ENCODE results near the gene RAP2A. TPM values are rescaled to one million over a fixed set of nuclear protein-coding genes. Genes with fewer than 3 reads are reported as not detected.

Gene RAP2A
- total and polyA plus RNA-seq, 4 donors, result 30.8 to 41.7 (median 33.4) TPM

- Histone ChIP-seq H3K36me3 (ENCODE audit: control insufficient read depth in 1 of 2, insufficient read depth in 2 of 2, low read length in 1 of 2) (no peaks in the 10 kb centered on the region), H3K27ac (ENCODE audit: low read depth in 1 of 2, low read length in 2 of 2) (no peak overlapping the region), H3K27me3 (ENCODE audit: control insufficient read depth in 1 of 2, insufficient read depth in 2 of 2, low read length in 1 of 2) (no peaks in the 10 kb centered on the region), H3K4me3 (ENCODE audit: low read length in 2 of 2) (no peak overlapping the region), H3K9me3 (ENCODE audit: control insufficient read depth, low read length) (no peaks in the 10 kb centered on the region), H3K4me1 (ENCODE audit: control insufficient read depth in 1 of 2, insufficient read depth in 2 of 2, low read length in 2 of 2) (no peaks in the 10 kb centered on the region)
- intact Hi-C loops (cut with DNase I), result no loop called here
- ATAC-seq (ENCODE audit: low FRiP score) (no peak), DNase-seq (no peak)
- WGBS, 2 donors, result 92 to 96% methylated on average over 2 of the region's 2 CpGs
These were observed 25.0 kb upstream of the RAP2A start for GRCh38 chr13:97408938-97409337.

GRCh38 chr13:97411984-97412383 is 22.0 kb upstream of the RAP2A start:
- no peak overlapping the region for H3K27ac ChIP-seq (ENCODE audit: low read depth in 1 of 2, low read length in 2 of 2)
- DNase-seq (no peak), ATAC-seq (ENCODE audit: low FRiP score) (no peak)
- no peaks in the 10 kb centered on the region for H3K36me3 ChIP-seq (ENCODE audit: control insufficient read depth in 1 of 2, insufficient read depth in 2 of 2, low read length in 1 of 2)
- H3K27me3 ChIP-seq (ENCODE audit: control insufficient read depth in 1 of 2, insufficient read depth in 2 of 2, low read length in 1 of 2), result no peaks in the 10 kb centered on the region
- intact Hi-C loops (cut with DNase I), result no loop called here
- no peak overlapping the region for H3K4me3 ChIP-seq (ENCODE audit: low read length in 2 of 2)
- no peaks in the 10 kb centered on the region for H3K9me3 ChIP-seq (ENCODE audit: control insufficient read depth, low read length)
- H3K4me1 ChIP-seq (ENCODE audit: control insufficient read depth in 1 of 2, insufficient read depth in 2 of 2, low read length in 2 of 2), result no peaks in the 10 kb centered on the region
- WGBS, 2 donors, result 89 to 91% methylated on average over 6 of the region's 6 CpGs

GRCh38 chr13:97413694-97414093 is 20.3 kb upstream of the RAP2A start:
- DNase-seq, result no peak
- 52 to 59% methylated on average over 1 of the region's 1 CpG for WGBS, 2 donors
- no peaks in the 10 kb centered on the region for H3K4me1 ChIP-seq (ENCODE audit: control insufficient read depth in 1 of 2, insufficient read depth in 2 of 2, low read length in 2 of 2)
- no peak overlapping the region for H3K27ac ChIP-seq (ENCODE audit: low read depth in 1 of 2, low read length in 2 of 2)
- no peak overlapping the region for H3K4me3 ChIP-seq (ENCODE audit: low read length in 2 of 2)
- no peaks in the 10 kb centered on the region for H3K9me3 ChIP-seq (ENCODE audit: control insufficient read depth, low read length)
- H3K36me3 ChIP-seq (ENCODE audit: control insufficient read depth in 1 of 2, insufficient read depth in 2 of 2, low read length in 1 of 2), result no peaks in the 10 kb centered on the region
- ATAC-seq (ENCODE audit: low FRiP score), result no peak
- intact Hi-C loops (cut with DNase I), result no loop called here
- H3K27me3 ChIP-seq (ENCODE audit: control insufficient read depth in 1 of 2, insufficient read depth in 2 of 2, low read length in 1 of 2), result no peaks in the 10 kb centered on the region

- no peaks in the 10 kb centered on the region for H3K9me3 ChIP-seq (ENCODE audit: control insufficient read depth, low read length)
These were observed 19.6 kb upstream of the RAP2A start for GRCh38 chr13:97414392-97414791.

GRCh38 chr13:97417698-97418097 is 16.3 kb upstream of the RAP2A start:
- 39 to 48% methylated on average over 5 of the region's 5 CpGs for WGBS, 2 donors
- Histone ChIP-seq H3K27ac (ENCODE audit: low read depth in 1 of 2, low read length in 2 of 2) (no peak overlapping the region), H3K9me3 (ENCODE audit: control insufficient read depth, low read length) (no peaks in the 10 kb centered on the region), H3K27me3 (ENCODE audit: control insufficient read depth in 1 of 2, insufficient read depth in 2 of 2, low read length in 1 of 2) (no peaks in the 10 kb centered on the region), H3K36me3 (ENCODE audit: control insufficient read depth in 1 of 2, insufficient read depth in 2 of 2, low read length in 1 of 2) (no peaks in the 10 kb centered on the region), H3K4me3 (ENCODE audit: low read length in 2 of 2) (no peak overlapping the region), H3K4me1 (ENCODE audit: control insufficient read depth in 1 of 2, insufficient read depth in 2 of 2, low read length in 2 of 2) (no peaks in the 10 kb centered on the region)
- intact Hi-C loops (cut with DNase I), result no loop called here
- ATAC-seq (ENCODE audit: low FRiP score) (no peak), DNase-seq (no peak)

More at GRCh38 chr13:97414392-97414791, 19.6 kb upstream of the RAP2A start:
- Histone ChIP-seq H3K27me3 (ENCODE audit: control insufficient read depth in 1 of 2, insufficient read depth in 2 of 2, low read length in 1 of 2) (no peaks in the 10 kb centered on the region), H3K36me3 (ENCODE audit: control insufficient read depth in 1 of 2, insufficient read depth in 2 of 2, low read length in 1 of 2) (no peaks in the 10 kb centered on the region), H3K4me1 (ENCODE audit: control insufficient read depth in 1 of 2, insufficient read depth in 2 of 2, low read length in 2 of 2) (no peaks in the 10 kb centered on the region), H3K4me3 (ENCODE audit: low read length in 2 of 2) (no peak overlapping the region), H3K27ac (ENCODE audit: low read depth in 1 of 2, low read length in 2 of 2) (no peak overlapping the region)
- no peak for ATAC-seq (ENCODE audit: low FRiP score)
- intact Hi-C loops (cut with DNase I), result no loop called here
- 72 to 73% methylated on average over 4 of the region's 4 CpGs for WGBS, 2 donors
- no peak for DNase-seq

- no peak for ATAC-seq (ENCODE audit: low FRiP score)
- H3K4me1 ChIP-seq (ENCODE audit: control insufficient read depth in 1 of 2, insufficient read depth in 2 of 2, low read length in 2 of 2), result no peaks in the 10 kb centered on the region
- peak overlapping the region in 1 of 2 donors; percentile 57 for H3K27ac ChIP-seq (ENCODE audit: low read depth in 1 of 2, low read length in 2 of 2)
- H3K4me3 ChIP-seq (ENCODE audit: low read length in 2 of 2), result no peak overlapping the region
- H3K9me3 ChIP-seq (ENCODE audit: control insufficient read depth, low read length), result no peaks in the 10 kb centered on the region
- H3K36me3 ChIP-seq (ENCODE audit: control insufficient read depth in 1 of 2, insufficient read depth in 2 of 2, low read length in 1 of 2), result no peaks in the 10 kb centered on the region
- no peak for DNase-seq
- H3K27me3 ChIP-seq (ENCODE audit: control insufficient read depth in 1 of 2, insufficient read depth in 2 of 2, low read length in 1 of 2), result no peaks in the 10 kb centered on the region
- WGBS, 2 donors, result 11 to 17% methylated on average over 8 of the region's 8 CpGs
- intact Hi-C loops (cut with DNase I), result loop anchor here in 1 of 2 donors (10.0 kb wide), 1 partner anchor 208 kb away; no protein-coding TSS in a partner anchor
These were observed 11.6 kb upstream of the RAP2A start for GRCh38 chr13:97422118-97423054.

GRCh38 chr13:97423300-97424045 is 10.5 kb upstream of the RAP2A start:
- 54 to 55% methylated on average over 8 of the region's 8 CpGs for WGBS, 2 donors
- Histone ChIP-seq H3K27me3 (ENCODE audit: control insufficient read depth in 1 of 2, insufficient read depth in 2 of 2, low read length in 1 of 2) (no peaks in the 10 kb centered on the region), H3K4me1 (ENCODE audit: control insufficient read depth in 1 of 2, insufficient read depth in 2 of 2, low read length in 2 of 2) (no peaks in the 10 kb centered on the region), H3K36me3 (ENCODE audit: control insufficient read depth in 1 of 2, insufficient read depth in 2 of 2, low read length in 1 of 2) (no peaks in the 10 kb centered on the region), H3K9me3 (ENCODE audit: control insufficient read depth, low read length) (no peaks in the 10 kb centered on the region), H3K27ac (ENCODE audit: low read depth in 1 of 2, low read length in 2 of 2) (no peak overlapping the region), H3K4me3 (ENCODE audit: low read length in 2 of 2) (no peak overlapping the region)
- no peak for ATAC-seq (ENCODE audit: low FRiP score)
- intact Hi-C loops (cut with DNase I), result loop anchor here in 1 of 2 donors (10.0 kb wide), 1 partner anchor 209 kb away; no protein-coding TSS in a partner anchor
- no peak for DNase-seq

- WGBS, 2 donors, result 83 to 93% methylated on average over 2 of the region's 2 CpGs
- DNase-seq (no peak), ATAC-seq (ENCODE audit: low FRiP score) (no peak)
- intact Hi-C loops (cut with DNase I), result loop anchor here in 1 of 2 donors (10.0 kb wide), 1 partner anchor 211 kb away; no protein-coding TSS in a partner anchor
- no peaks in the 10 kb centered on the region for H3K4me1 ChIP-seq (ENCODE audit: control insufficient read depth in 1 of 2, insufficient read depth in 2 of 2, low read length in 2 of 2)
- no peaks in the 10 kb centered on the region for H3K36me3 ChIP-seq (ENCODE audit: control insufficient read depth in 1 of 2, insufficient read depth in 2 of 2, low read length in 1 of 2)
- H3K4me3 ChIP-seq (ENCODE audit: low read length in 2 of 2), result no peak overlapping the region
- H3K27ac ChIP-seq (ENCODE audit: low read depth in 1 of 2, low read length in 2 of 2), result no peak overlapping the region
- H3K9me3 ChIP-seq (ENCODE audit: control insufficient read depth, low read length), result no peaks in the 10 kb centered on the region
- H3K27me3 ChIP-seq (ENCODE audit: control insufficient read depth in 1 of 2, insufficient read depth in 2 of 2, low read length in 1 of 2), result no peaks in the 10 kb centered on the region
These were observed 8.4 kb upstream of the RAP2A start for GRCh38 chr13:97425590-97425989.
